Motor neuron (in vitro differentiated cells): ENCODE data around the gene SPEF1. TPM values are rescaled to one million over a fixed set of nuclear protein-coding genes. Genes with fewer than 3 reads are reported as not detected.

Experiments
- ATAC-seq, 8 experiments: fragments of 200-7000 bp; cut with Tn5 transposase; replicated peaks in 6 of 8; 2 replicates each; pipeline ENCODE4 v1.8.0; 2021; ENCODE audit warnings: mild to moderate bottlenecking in 8 of 8, moderate library complexity in 8 of 8
- H3K27ac ChIP-seq, 2 donors: fragments of 250-450 bp; sonication (Bioruptor Pico); 2 replicates each; pipeline ENCODE4 v1.9.0; 2021; ENCODE audit warnings: antibody characterized with exemption in 2 of 2, mild to moderate bottlenecking in 2 of 2, moderate library complexity in 1 of 2
- H3K4me1 ChIP-seq, 2 donors: fragments of 250-450 bp; sonication (Bioruptor Pico); replicated peaks in 1 of 2; 2 replicates each; pipeline ENCODE4 v1.6.1; 2021; ENCODE audit warnings: antibody characterized with exemption in 2 of 2, mild to moderate bottlenecking in 2 of 2, moderate library complexity in 1 of 2
- H3K4me3 ChIP-seq, 5 donors: fragments of 250-450 bp; sonication (Bioruptor Pico); 2 replicates each; pipeline ENCODE4 v1.9.0; 2021; ENCODE audit warnings: antibody characterized with exemption in 5 of 5, mild to moderate bottlenecking in 5 of 5, moderate library complexity in 4 of 5
- WGBS, 10 experiments: fragments of 450-650 bp; shearing (Covaris generic); methylation state at CpG; one replicate each; pipeline ENCODE4 v1.0.0; 2022; 5-methylcytosine and 5-hydroxymethylcytosine counted together
- in situ Hi-C, 9 experiments: fragments of 400-800 bp; cut with MboI; loops; one replicate each; pipeline ENCODE4 v1.15.0; 2021; ENCODE audit warnings: low sequenced_read_pairs in 9 of 9, low pct_unique_long_range_greater_than_20kb in 2 of 9; ENCODE audit not compliant: unreplicated experiment in 9 of 9
- total RNA-seq, 8 experiments: library from RNA; unstranded; fragments of 300-600 nt; gene quantifications; 2 replicates each; pipeline versions ENCODE4 v1.2.3 to v1.2.4, GENCODE V29; 2022

Gene SPEF1
- total RNA-seq, 8 experiments from 2014 or later: 0.15 to 25.5 (median 0.71) TPM; not detected in 1

GRCh38 chr20:3734111-3734843, 47.0 kb downstream of the SPEF1 start:
- Histone ChIP-seq H3K4me1 (peaks cover 0 to 28% of the 10 kb centered on the region in 2 donors), H3K27ac (no peak overlapping the region), H3K4me3 (no peak overlapping the region)
- peak in 2 of 8 experiments; percentile 7 to 22 for ATAC-seq
- 10 to 100% (median 84%) methylated on average over 1 to 11 of the region's 12 CpGs; no CpG with 5 or more reads in 3 of the 10 experiments for WGBS, 10 experiments
- in situ Hi-C loops: no loop called here

GRCh38 chr20:3733119-3733995, 47.9 kb downstream of the SPEF1 start:
- no peak overlapping the region for H3K4me3 ChIP-seq
- H3K27ac ChIP-seq: no peak overlapping the region
- H3K4me1 ChIP-seq: peaks cover 0 to 24% of the 10 kb centered on the region in 2 donors
- in situ Hi-C loops: no loop called here
- 0 to 100% (median 87%) methylated on average over 1 to 11 of the region's 20 CpGs; no CpG with 5 or more reads in 5 of the 10 experiments for WGBS, 10 experiments
- peak in 2 of 8 experiments; percentile 14 to 15 for ATAC-seq

GRCh38 chr20:3732327-3733118, 48.7 kb downstream of the SPEF1 start, which contains the start of gene HSPA12B:
HSPA12B (plus strand) TSS chr20:3732685; CDS start chr20:3738675, 5,990 bp downstream.
- no peak within 1 kb of the TSS for H3K27ac ChIP-seq

GRCh38 chr20:3731944-3732326, 49.3 kb downstream of the SPEF1 start:
- Histone ChIP-seq H3K4me3 (no peak overlapping the region), H3K27ac (no peak overlapping the region), H3K4me1 (peaks cover 4 to 21% of the 10 kb centered on the region in 2 donors)
- peak in 2 of 8 experiments; percentile 3 to 42 for ATAC-seq
- WGBS, 10 experiments: 80% methylated on average over 1 of the region's 16 CpGs; no CpG with 5 or more reads in 9 of the 10 experiments
- in situ Hi-C loops: no loop called here

More at GRCh38 chr20:3732327-3733118, 48.7 kb downstream of the SPEF1 start, which contains the start of gene HSPA12B:
- Histone ChIP-seq H3K4me3 (no peak within 1 kb of the TSS), H3K4me1 (peaks cover 4 to 21% of the 10 kb centered on the region in 2 donors)
- in situ Hi-C loops: no loop called here
- no CpG with 5 or more reads among the region's 67 CpGs for WGBS, 10 experiments
- peak; percentile 8 to 86 (median 70) for ATAC-seq

GRCh38 chr20:3730803-3731672, 50.2 kb downstream of the SPEF1 start:
- peak in 2 of 8 experiments; percentile 1 to 12 for ATAC-seq
- H3K27ac ChIP-seq: no peak overlapping the region
- in situ Hi-C loops: no loop called here
- 20 to 100% (median 89%) methylated on average over 1 to 7 of the region's 12 CpGs; no CpG with 5 or more reads in 4 of the 10 experiments for WGBS, 10 experiments
- peaks cover 4 to 18% of the 10 kb centered on the region in 2 donors for H3K4me1 ChIP-seq
- H3K4me3 ChIP-seq: no peak overlapping the region

- in situ Hi-C loops: no loop called here
- no peak overlapping the region for H3K4me3 ChIP-seq
- WGBS, 10 experiments: 0 to 100% (median 24%) methylated on average over 1 to 3 of the region's 8 CpGs; no CpG with 5 or more reads in 4 of the 10 experiments
- H3K27ac ChIP-seq: no peak overlapping the region
- H3K4me1 ChIP-seq: peaks cover 4 to 17% of the 10 kb centered on the region in 2 donors
- ATAC-seq: peak in 2 of 8 experiments; percentile 12 to 13
These were observed 51.3 kb downstream of the SPEF1 start for GRCh38 chr20:3729811-3730540.

- in situ Hi-C loops: no loop called here
- no peak for ATAC-seq
- Histone ChIP-seq H3K4me1 (peaks cover 4 to 17% of the 10 kb centered on the region in 2 donors), H3K4me3 (no peak overlapping the region), H3K27ac (no peak overlapping the region)
- WGBS, 10 experiments: 60 to 100% (median 85%) methylated on average over 1 to 2 of the region's 6 CpGs; no CpG with 5 or more reads in 6 of the 10 experiments
These were observed 51.9 kb downstream of the SPEF1 start for GRCh38 chr20:3729378-3729777.

DNA sequence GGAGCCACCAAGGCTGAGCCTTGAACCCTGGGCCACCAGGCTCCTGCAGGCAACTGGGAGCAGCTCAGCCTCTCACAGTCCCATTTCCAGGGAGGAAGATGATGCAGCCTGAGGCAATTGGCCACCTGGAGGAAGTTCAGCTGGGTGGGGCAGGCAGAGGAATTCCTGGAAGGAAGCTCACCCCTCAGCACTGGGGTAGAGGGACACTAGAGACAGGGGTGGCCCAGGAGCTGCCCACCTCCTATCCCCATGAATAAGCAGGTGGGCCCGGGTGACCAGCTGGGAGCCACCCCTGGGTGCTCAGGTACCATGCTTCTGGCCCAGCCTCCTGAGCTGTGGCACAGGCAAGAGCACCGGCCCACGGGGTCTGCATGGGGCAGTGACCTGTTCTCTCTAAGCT, 52.4 kb downstream of the SPEF1 start:
- in situ Hi-C loops: no loop called here
- no peak overlapping the region for H3K27ac ChIP-seq
- 86% methylated on average over 2 of the region's 3 CpGs; no CpG with 5 or more reads in 9 of the 10 experiments for WGBS, 10 experiments
- peaks cover 4 to 17% of the 10 kb centered on the region in 2 donors for H3K4me1 ChIP-seq
- no peak for ATAC-seq
- H3K4me3 ChIP-seq: no peak overlapping the region

DNA sequence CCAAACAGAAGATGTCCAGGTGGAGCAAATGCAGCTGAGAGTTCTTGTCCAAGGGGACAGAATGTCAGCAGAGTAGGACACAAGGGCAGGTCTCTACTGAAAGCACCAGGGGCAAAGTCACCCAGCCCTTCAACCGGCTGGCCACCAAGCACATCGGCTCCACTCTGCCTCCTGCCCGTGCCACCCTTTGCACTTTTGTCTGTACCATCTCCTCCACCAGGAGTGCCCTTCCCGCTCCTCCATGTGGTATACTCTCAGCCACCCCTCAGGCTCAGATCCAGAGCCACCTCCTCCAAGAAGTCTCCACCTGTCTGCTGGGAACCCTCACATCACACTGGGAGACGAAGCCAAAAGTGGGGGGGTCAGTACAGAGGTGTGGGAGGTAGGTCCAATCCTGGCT, 52.9 kb downstream of the SPEF1 start:
- H3K27ac ChIP-seq: no peak overlapping the region
- peaks cover 4 to 17% of the 10 kb centered on the region in 2 donors for H3K4me1 ChIP-seq
- WGBS, 10 experiments: 67 to 80% (median 75%) methylated on average over 1 to 4 of the region's 5 CpGs; no CpG with 5 or more reads in 7 of the 10 experiments
- in situ Hi-C loops: no loop called here
- ATAC-seq: no peak
- H3K4me3 ChIP-seq: no peak overlapping the region
